Activated effector memory CD4-positive, alpha-beta T cell treated with Interleukin-2 at 50 U/mL for 16 hours (primary cell): ENCODE data around the gene PKD1.
"Not testable (repeated sequence)": the region's sequence is repeated elsewhere in the genome, so short reads cannot be mapped to it uniquely, and the experiment has no call there.

Experiments
- DNase-seq: peaks from one replicate; pipeline ENCODE4 v3.0.0-alpha.2; 2020

The PKD1 gene

GRCh38 chr16:2149630-2150417, 14.1 kb upstream of the PKD1 start:
- DNase-seq: no peak

- no peak for DNase-seq
These were observed 13.3 kb upstream of the PKD1 start for GRCh38 chr16:2148714-2149629.

GRCh38 chr16:2147981-2148671, 12.4 kb upstream of the PKD1 start, which contains the start of gene RAB26:
Gene RAB26 (plus strand): TSS chr16:2148625. CDS start chr16:2148784, 159 bp downstream.
- peak; percentile 38 for DNase-seq

- no peak for DNase-seq
These were observed 11.7 kb upstream of the PKD1 start for GRCh38 chr16:2147378-2147777.

GRCh38 chr16:2145843-2146242, 10.1 kb upstream of the PKD1 start:
- DNase-seq: no peak

- DNase-seq: no peak
These were observed 8.3 kb upstream of the PKD1 start for GRCh38 chr16:2143878-2144485.

GRCh38 chr16:2142942-2143877, 7.5 kb upstream of the PKD1 start:
- DNase-seq: no peak

GRCh38 chr16:2135071-2135470, 627 bp downstream of the PKD1 start:
- DNase-seq: not testable (repeated sequence)

GRCh38 chr16:2133797-2134196, 1.9 kb downstream of the PKD1 start:
- not testable (repeated sequence) for DNase-seq

GRCh38 chr16:2129890-2130447, 5.7 kb downstream of the PKD1 start:
- DNase-seq: not testable (repeated sequence)

GRCh38 chr16:2129251-2129650, 6.4 kb downstream of the PKD1 start:
- not testable (repeated sequence) for DNase-seq

- not testable (repeated sequence) for DNase-seq
These were observed 7.9 kb downstream of the PKD1 start for GRCh38 chr16:2127630-2128280.

- not testable (repeated sequence) for DNase-seq
These were observed 8.7 kb downstream of the PKD1 start for GRCh38 chr16:2126928-2127556.

- not testable (repeated sequence) for DNase-seq
These were observed 9.4 kb downstream of the PKD1 start for GRCh38 chr16:2126161-2126743.

GRCh38 chr16:2125609-2126008, 10.1 kb downstream of the PKD1 start:
- not testable (repeated sequence) for DNase-seq

GRCh38 chr16:2124694-2125444, 10.8 kb downstream of the PKD1 start:
- not testable (repeated sequence) for DNase-seq

GRCh38 chr16:2124377-2124693, 11.4 kb downstream of the PKD1 start:
- not testable (repeated sequence) for DNase-seq

GRCh38 chr16:2123706-2124376, 11.9 kb downstream of the PKD1 start:
- DNase-seq: not testable (repeated sequence)
